HCEC 1CT (cell line): ENCODE data around the gene SCIN.
A peak's percentile ranks its signal among the peaks of the same experiment; 100 is the strongest.
"Not testable (repeated sequence)": the region's sequence is repeated elsewhere in the genome, so short reads cannot be mapped to it uniquely, and the experiment has no call there.

Source experiments
- DNase-seq: peaks from one replicate; pipeline ENCODE4 v3.0.0-alpha.2; 2017

The SCIN gene

GRCh38 chr7:12690041-12690878 lies 119.7 kb downstream of the SCIN start:
- DNase-seq = no peak

DNA sequence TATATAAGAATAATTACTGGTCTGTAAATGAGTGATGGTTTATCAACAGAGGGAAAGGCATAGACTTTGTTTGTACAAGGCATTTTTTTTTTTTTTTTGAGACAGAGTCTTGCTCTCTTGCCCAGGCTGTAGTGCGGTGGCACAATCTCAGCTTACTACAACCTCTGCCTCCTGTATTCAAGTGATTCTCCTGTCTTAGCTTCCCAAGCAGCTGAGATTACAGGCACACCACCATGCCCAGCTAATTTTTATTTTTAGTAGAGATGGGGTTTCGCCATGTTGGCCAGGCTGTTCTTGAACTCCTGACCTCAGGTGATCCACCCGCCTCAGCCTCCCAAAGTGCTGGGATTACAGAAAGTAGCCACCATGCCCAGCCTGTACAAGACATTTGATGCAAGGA lies 120.9 kb downstream of the SCIN start:
- DNase-seq = not testable (repeated sequence)

- no peak for DNase-seq
These were observed 121.5 kb downstream of the SCIN start for GRCh38 chr7:12692035-12692434.

- no peak for DNase-seq
These were observed 122.1 kb downstream of the SCIN start for GRCh38 chr7:12692479-12693259.

DNA sequence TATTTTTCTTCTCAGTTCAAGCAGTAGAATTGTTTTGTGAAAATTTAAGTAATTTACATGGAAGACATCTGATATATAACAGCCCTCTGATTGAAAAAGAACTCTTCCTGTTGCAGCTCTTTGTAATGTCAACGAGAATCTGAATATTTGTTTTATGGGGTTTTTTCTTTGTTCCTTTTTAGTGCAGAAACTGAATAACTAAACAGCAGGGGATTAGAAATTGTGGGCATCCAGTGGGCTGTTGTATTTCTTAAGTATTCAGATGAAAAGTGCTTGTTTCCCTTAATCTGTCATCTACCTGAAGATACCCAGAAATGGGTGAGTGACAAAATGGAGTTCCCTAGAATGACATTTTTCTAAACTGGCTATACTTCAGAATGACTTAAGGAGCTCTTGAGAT lies 124.3 kb downstream of the SCIN start:
- DNase-seq = no peak

DNA sequence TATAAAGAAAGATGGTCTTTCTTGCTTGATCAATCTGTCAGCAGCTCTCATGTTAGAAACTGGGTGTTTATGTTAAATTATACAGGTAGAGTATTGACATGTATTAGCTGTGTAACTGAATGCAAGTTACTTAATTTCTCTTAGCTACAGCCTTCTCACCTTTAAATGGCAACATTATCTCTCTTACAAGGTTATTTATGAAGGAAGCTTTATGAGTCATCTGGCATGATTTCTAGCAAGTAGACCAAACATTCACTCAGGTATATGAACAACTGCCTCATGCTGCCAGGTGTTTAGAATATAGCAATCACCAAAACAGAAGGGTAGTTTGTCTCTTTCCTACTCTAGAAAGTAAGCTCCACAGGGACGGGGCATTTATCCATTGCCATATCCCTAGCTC lies 125.4 kb downstream of the SCIN start:
- no peak for DNase-seq

DNA sequence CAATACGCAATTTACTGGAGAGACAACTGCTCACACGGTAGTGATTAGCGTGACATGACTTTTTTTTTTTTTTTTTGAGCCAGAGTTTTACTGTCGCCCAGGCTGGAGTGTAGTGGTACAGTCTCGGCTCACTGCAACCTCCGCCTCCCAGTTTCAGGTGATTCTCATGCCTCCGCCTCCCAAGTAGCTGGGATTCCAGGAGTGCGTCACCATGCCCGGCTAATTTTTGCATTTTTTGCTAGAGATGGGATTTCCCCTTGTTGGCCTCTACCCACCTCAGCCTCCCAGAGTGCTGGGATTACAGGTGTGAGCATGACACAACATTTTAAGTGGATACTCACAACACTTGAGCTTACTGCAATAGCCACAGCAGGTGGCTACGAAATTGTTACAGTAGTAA lies 128.8 kb downstream of the SCIN start:
- no peak for DNase-seq

DNA sequence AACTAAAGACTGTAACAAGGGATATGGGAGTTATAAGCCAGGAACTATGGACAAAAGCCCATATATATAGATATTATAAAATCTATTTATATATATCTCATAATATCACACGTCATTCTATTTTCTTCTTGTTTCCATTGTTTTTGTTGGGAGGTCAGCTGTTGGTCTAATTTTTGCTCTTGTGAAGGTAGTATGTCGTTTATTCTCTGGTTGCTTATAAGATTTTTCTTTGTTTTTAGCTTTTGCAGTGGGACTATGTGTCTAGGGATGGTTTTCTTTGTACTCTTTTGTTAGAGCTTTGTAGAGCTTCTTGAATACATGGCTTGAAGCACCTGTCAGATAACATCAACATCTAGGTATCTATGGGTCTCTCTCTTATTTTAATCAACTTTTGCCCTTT lies 130.9 kb downstream of the SCIN start:
- no peak for DNase-seq

DNA sequence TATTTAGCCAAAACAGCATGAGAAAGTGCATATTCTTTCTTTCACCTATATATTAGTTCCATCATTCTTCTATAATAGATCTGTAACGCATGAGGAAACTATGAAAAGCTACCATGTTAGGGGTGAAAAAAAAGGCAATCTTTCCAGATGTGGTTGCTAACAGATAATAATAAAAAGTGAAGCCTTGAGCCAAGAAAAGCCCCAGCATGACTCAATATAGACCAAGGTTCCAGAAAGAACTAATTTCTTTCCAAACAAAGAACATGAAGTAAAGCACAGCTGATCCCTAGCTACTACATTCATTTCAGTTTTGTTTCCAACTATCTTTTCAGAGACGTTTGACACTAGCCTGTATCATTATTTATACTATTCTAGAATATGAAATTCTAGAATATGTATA lies 133.4 kb downstream of the SCIN start:
- DNase-seq = no peak

DNA sequence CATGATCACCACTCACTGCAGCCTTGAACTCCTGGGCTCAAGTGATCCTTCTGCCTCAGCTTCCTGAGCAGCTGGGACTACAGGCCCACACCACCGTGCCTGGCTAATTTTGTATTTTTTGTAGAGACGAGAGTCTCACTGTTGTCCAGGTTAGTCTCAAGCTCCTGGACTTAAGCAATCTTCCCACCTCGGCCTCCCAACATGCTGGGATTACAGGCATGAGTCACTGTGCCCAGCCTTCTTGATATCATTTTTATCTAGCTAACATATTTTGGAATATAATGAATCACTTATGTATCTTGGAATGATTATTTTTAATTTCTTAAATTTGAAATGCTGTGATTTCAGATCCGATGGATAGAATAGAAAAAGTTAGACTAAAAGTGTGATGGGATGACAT lies 135.4 kb downstream of the SCIN start:
- no peak for DNase-seq

DNA sequence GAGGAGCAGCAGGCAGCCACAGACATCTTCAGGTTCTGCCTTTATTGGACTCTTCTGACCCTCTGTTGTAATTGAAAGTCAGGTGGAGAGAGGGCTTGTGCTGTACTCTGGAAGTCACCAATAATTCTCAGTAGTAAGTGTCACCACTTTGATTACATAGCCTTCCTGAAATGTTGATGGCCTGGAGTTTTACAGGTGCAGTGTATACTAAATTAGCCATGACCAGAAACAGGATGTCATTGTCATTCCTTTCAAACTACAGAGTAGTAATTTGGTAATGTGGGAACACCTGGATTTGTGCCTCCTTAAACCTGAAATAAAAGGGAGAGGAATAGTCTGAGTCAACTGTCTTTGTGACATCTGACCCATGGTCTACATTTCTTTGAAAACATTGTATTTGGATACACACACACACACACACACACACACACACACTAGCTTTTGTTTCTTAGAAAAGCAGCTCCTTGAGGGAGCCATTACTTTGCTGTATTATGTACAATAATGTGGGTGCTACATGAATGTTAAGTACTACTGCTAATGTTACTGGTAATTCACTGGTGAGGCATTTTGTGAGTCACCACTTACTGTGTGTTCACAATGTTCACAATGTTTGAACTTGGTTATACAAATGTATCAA lies 136.5 kb downstream of the SCIN start:
- peak; percentile 80 for DNase-seq

DNA sequence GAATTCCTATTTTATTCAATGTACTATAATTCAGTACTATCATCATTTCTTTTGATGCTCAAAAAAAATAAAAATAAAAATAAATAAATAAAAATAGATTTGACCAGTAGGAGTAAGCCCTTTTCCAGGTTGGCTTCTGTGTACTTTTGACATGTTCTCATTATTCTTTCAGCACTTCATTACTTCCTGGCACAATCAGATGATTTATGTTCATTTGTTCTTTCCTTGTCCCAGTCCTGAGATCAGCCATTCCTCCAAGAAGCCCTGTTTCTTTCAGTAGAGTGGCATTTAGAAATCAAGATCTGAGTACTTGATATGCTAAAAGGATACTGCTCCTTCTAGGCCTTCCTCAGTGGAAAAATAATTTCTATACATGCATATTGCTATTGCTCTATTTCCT lies 137.8 kb downstream of the SCIN start:
- no peak for DNase-seq
